Spleen (tissue), 11 donors: ENCODE data around the gene KLHL26. TPM values are rescaled to one million over a fixed set of nuclear protein-coding genes. Genes with fewer than 3 reads are reported as not detected.
A peak's percentile ranks its signal among the peaks of the same experiment; 100 is the strongest.

Source experiments
- DNase-seq: peaks from one replicate; pipeline ENCODE4 v3.0.0-alpha.2; 2020
- H3K27ac ChIP-seq, 8 donors: fragments of 200-600 bp; sonication (generic) in 7 of 8; 1 replicate in 4 of 8; 2 replicates in 4 of 8; pipeline versions ENCODE4 v1.5.0 to v1.8.0; 2016 to 2021; ENCODE audit warnings: inconsistent platforms in 4 of 8, mild to moderate bottlenecking in 4 of 8, moderate library complexity in 1 of 8
- H3K27me3 ChIP-seq, 7 donors: fragments of 200-600 bp; sonication (generic) in 6 of 7; replicated peaks in 1 of 7; 1 replicate in 4 of 7; 2 replicates in 3 of 7; pipeline versions ENCODE4 v1.5.0 to v1.8.0; 2016 to 2021; ENCODE audit warnings: inconsistent platforms in 3 of 7, mild to moderate bottlenecking in 1 of 7
- H3K36me3 ChIP-seq, 6 donors: fragments of 200-600 bp; sonication (generic) in 5 of 6; 1 replicate in 4 of 6; 2 replicates in 2 of 6; pipeline versions ENCODE4 v1.5.0 to v1.8.0; 2016 to 2021; ENCODE audit warnings: inconsistent platforms in 2 of 6
- H3K4me1 ChIP-seq, 6 donors: fragments of 200-600 bp; sonication (generic) in 5 of 6; 1 replicate in 3 of 6; 2 replicates in 3 of 6; pipeline versions ENCODE4 v1.5.0 to v1.8.0; 2016 to 2021; ENCODE audit warnings: inconsistent platforms in 3 of 6
- H3K4me3 ChIP-seq, 8 donors: fragments of 200-600 bp; sonication (generic) in 7 of 8; 1 replicate in 4 of 8; 2 replicates in 4 of 8; pipeline versions ENCODE4 v1.5.0 to v1.8.0; 2016 to 2021; ENCODE audit warnings: inconsistent platforms in 4 of 8, mild to moderate bottlenecking in 4 of 8, moderate library complexity in 2 of 8
- H3K9me3 ChIP-seq, 8 donors: fragments of 200-600 bp; sonication (generic) in 7 of 8; 1 replicate in 4 of 8; 2 replicates in 4 of 8; pipeline versions ENCODE4 v1.5.0 to v1.8.0; 2016 to 2021; ENCODE audit warnings: inconsistent platforms in 4 of 8
- POLR2A ChIP-seq, 3 donors: fragments of 450-650 bp; IDR thresholded peaks; one replicate each; pipeline ENCODE4 v1.5.1; 2017; ENCODE audit warnings: antibody characterized with exemption in 3 of 3, mild to moderate bottlenecking in 1 of 3
- POLR2AphosphoS5 ChIP-seq, 3 donors: sonication (generic); formaldehyde crosslinking; IDR thresholded peaks; one replicate each; pipeline ENCODE4 v1.5.1; 2017; ENCODE audit warnings: antibody characterized with exemption in 3 of 3
- WGBS, 5 donors: extraction: QIAGEN DNeasy Blood & Tissue Kit in 3 of 5; methylation state at CpG; one replicate each; pipeline versions ENCODE4 v1.1.5 to v1.1.7; 2013 to 2018; 5-methylcytosine and 5-hydroxymethylcytosine counted together
- intact Hi-C: fragments of 100-400 bp; cut with DNase I; formaldehyde crosslinking; loops from one replicate; pipeline ENCODE4 v1.15.0; 2023; ENCODE audit warnings: low total_unique reads
- polyA plus RNA-seq, 3 donors: library from polyadenylated mRNA; stranded (reverse); fragments of 200-250 nt; gene quantifications; one replicate each; pipeline ENCODE4 v1.2.1, GENCODE V29; 2013
- total RNA-seq, 7 donors: library from RNA; depleted of rRNA in 3 of 7; stranded (reverse); fragments of >200 nt in 3 of 7; fragmentation: NEBNext Ultra II Directional in 4 of 7; extraction: Animal tissue kit (Norgen Biotek cat#: 25700) in 4 of 7; gene quantifications; one replicate each; pipeline versions ENCODE4 v1.1.0 to v1.2.1, GENCODE V29; 2016 to 2021
- TF ChIP-seq, protein P1 (sequence below), 11 experiments: fragments of 200-600 bp in 7 of 11; fragments of 450-650 bp in 4 of 11; sonication (generic) in 4 of 11; IDR thresholded peaks in 8 of 11; conservative IDR thresholded peaks in 3 of 11; 1 replicate in 7 of 11; 2 replicates in 4 of 11; pipeline versions ENCODE4 v1.4.0 to v1.8.0; 2016 to 2021; ENCODE audit warnings: antibody characterized with exemption in 11 of 11, inconsistent platforms in 4 of 11, mild to moderate bottlenecking in 1 of 11
- donor health status: healthy with polysubstance abuse.
- donor health status: DM: no; HTN: no; CAD: no; lungs with moderate emphysema.
- donor health status: DM: no; HTN: no; CAD: no.
- donor health status: Bipolar disorder and iron deficiency.
- donor health status: healthy.
- donor health status: DM: no; HTN: no; CAD: no.
- donor health status: DM: yes; HTN: yes; CAD: no.

The KLHL26 gene
- total and polyA plus RNA-seq, 10 donors, result 1.7 to 23.1 (median 7.2) TPM

DNA sequence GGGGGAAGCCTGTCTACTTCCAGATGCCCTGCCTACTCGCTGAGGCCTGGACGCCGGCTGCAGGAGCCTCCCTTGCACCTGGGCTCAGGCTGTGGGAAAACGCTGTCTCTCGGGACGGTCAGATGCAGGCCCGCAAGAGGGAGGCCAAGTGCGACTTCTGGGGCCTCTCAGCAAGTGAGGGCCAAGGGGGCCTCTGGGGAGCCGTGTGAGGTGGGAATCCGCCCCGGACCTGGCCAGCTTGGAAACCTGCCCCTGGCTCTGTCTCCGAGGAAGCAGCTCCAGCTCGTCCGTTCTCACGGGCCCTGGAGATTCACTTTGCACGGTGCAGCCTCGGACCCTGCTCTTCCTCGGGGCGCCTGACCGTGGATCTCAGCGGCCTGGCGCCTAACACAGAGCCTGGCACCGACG lies 35.2 kb downstream of the KLHL26 start:
- Histone ChIP-seq H3K27me3 (no peaks in the 10 kb centered on the region), H3K4me3 (no peak overlapping the region), H3K9me3 (no peaks in the 10 kb centered on the region), H3K4me1 (no peaks in the 10 kb centered on the region), H3K36me3 (peaks cover 0 to 55% (median 28%) of the 10 kb centered on the region in 6 donors), H3K27ac (no peak overlapping the region)
- 90 to 95% (median 92%) methylated on average over 8 to 24 of the region's 24 CpGs for WGBS, 5 donors
- DNase-seq, result no peak
- TF ChIP-seq, protein P1, sequence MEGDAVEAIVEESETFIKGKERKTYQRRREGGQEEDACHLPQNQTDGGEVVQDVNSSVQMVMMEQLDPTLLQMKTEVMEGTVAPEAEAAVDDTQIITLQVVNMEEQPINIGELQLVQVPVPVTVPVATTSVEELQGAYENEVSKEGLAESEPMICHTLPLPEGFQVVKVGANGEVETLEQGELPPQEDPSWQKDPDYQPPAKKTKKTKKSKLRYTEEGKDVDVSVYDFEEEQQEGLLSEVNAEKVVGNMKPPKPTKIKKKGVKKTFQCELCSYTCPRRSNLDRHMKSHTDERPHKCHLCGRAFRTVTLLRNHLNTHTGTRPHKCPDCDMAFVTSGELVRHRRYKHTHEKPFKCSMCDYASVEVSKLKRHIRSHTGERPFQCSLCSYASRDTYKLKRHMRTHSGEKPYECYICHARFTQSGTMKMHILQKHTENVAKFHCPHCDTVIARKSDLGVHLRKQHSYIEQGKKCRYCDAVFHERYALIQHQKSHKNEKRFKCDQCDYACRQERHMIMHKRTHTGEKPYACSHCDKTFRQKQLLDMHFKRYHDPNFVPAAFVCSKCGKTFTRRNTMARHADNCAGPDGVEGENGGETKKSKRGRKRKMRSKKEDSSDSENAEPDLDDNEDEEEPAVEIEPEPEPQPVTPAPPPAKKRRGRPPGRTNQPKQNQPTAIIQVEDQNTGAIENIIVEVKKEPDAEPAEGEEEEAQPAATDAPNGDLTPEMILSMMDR (IDR thresholded peaks at IDR 0.05 in 8 of 11, conservative IDR thresholded peaks at IDR 0.05 in 3 of 11), result no peak
- TF ChIP-seq POLR2A (IDR thresholded peaks at IDR 0.05) (no peak), POLR2AphosphoS5 (IDR thresholded peaks at IDR 0.05) (no peak)
- intact Hi-C loops, result no loop called here

GRCh38 chr19:18672606-18673337 lies 35.9 kb downstream of the KLHL26 start:
- intact Hi-C loops, result no loop called here

GRCh38 chr19:18674616-18675015 lies 37.8 kb downstream of the KLHL26 start:
- 87 to 93% (median 93%) methylated on average over 11 of the region's 11 CpGs for WGBS, 5 donors
- DNase-seq, result no peak
- Histone ChIP-seq H3K27me3 (peaks cover 0 to 4% (median 0%) of the 10 kb centered on the region in 7 donors), H3K4me1 (peaks cover 0 to 23% (median 10%) of the 10 kb centered on the region in 6 donors), H3K9me3 (no peaks in the 10 kb centered on the region), H3K27ac (no peak overlapping the region), H3K4me3 (no peak overlapping the region), H3K36me3 (peaks cover 0 to 29% (median 6%) of the 10 kb centered on the region in 6 donors)
- intact Hi-C loops, result no loop called here
- TF ChIP-seq POLR2A (IDR thresholded peaks at IDR 0.05) (no peak), POLR2AphosphoS5 (IDR thresholded peaks at IDR 0.05) (no peak)
- TF ChIP-seq, protein P1 (IDR thresholded peaks at IDR 0.05 in 8 of 11, conservative IDR thresholded peaks at IDR 0.05 in 3 of 11), result no peak

More at GRCh38 chr19:18672606-18673337, 35.9 kb downstream of the KLHL26 start:
- Histone ChIP-seq H3K36me3 (peaks cover 0 to 47% (median 24%) of the 10 kb centered on the region in 6 donors), H3K4me3 (no peak overlapping the region), H3K9me3 (no peaks in the 10 kb centered on the region), H3K27ac (no peak overlapping the region), H3K4me1 (peaks cover 0 to 7% (median 2%) of the 10 kb centered on the region in 6 donors), H3K27me3 (no peaks in the 10 kb centered on the region)
- DNase-seq, result no peak
- WGBS, 5 donors, result 81 to 85% (median 81%) methylated on average over 13 of the region's 13 CpGs
- TF ChIP-seq POLR2AphosphoS5 (IDR thresholded peaks at IDR 0.05) (no peak), POLR2A (IDR thresholded peaks at IDR 0.05) (no peak)
- TF ChIP-seq, protein P1 (IDR thresholded peaks at IDR 0.05 in 8 of 11, conservative IDR thresholded peaks at IDR 0.05 in 3 of 11), result no peak

DNA sequence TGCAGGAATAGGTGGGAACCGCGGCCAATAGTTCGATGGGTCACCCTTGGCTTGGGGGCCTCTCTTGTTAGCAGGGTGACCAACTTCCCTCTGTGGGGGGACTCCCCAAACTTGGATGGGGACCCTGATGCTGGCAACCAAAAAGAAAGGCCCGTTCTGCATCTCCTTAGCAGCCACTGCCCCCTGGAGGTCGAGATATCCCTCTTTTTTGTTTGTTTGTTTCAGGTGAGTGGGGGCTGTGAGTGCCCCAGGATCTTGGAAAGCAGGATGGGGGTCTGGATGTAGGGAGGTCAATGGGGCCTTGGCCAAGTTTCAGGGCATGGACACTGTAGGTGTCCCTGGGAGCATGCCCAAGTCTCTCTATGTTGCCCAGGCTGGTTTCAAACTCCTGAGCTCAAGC lies 39.0 kb downstream of the KLHL26 start:
- intact Hi-C loops, result no loop called here
- Histone ChIP-seq H3K4me3 (no peak overlapping the region), H3K36me3 (peaks cover 0 to 17% (median 5%) of the 10 kb centered on the region in 6 donors), H3K4me1 (peaks cover 0 to 23% (median 10%) of the 10 kb centered on the region in 6 donors), H3K27me3 (peaks cover 0 to 4% (median 0%) of the 10 kb centered on the region in 7 donors), H3K9me3 (no peaks in the 10 kb centered on the region), H3K27ac (no peak overlapping the region)
- TF ChIP-seq POLR2A (IDR thresholded peaks at IDR 0.05) (no peak), POLR2AphosphoS5 (IDR thresholded peaks at IDR 0.05) (no peak)
- TF ChIP-seq, protein P1 (IDR thresholded peaks at IDR 0.05 in 8 of 11, conservative IDR thresholded peaks at IDR 0.05 in 3 of 11), result peak in 5 of 11 experiments; percentile 9 to 36 (median 29)
- DNase-seq, result no peak
- WGBS, 5 donors, result 31 to 58% (median 50%) methylated on average over 5 of the region's 5 CpGs
